Activated CD8-positive, alpha-beta T cell treated with anti-CD3 and anti-CD28 coated beads, Interleukin-2, amount 10 ng/mL, durations not matched to agents 7 days and 5 days (primary cell): ENCODE data around the gene PRR11. TPM values are rescaled to one million over a fixed set of nuclear protein-coding genes. Genes with fewer than 3 reads are reported as not detected.

Experiments
- ATAC-seq: fragments of 150-1000 bp; cut with Tn5 transposase; one replicate; pipeline ENCODE4 v1.10.0; 2021; ENCODE audit warnings: moderate library complexity
- CTCF ChIA-PET: fragments of 350-600 bp; sonication (Branson Sonifier 250); formaldehyde crosslinking; loops from one replicate; lab custom pipeline; 2021; ENCODE audit warnings: antibody characterized with exemption; lab: Charles Lee
- POLR2A ChIA-PET: fragments of 350-600 bp; sonication (Branson Sonifier 250); formaldehyde crosslinking; loops from one replicate; lab custom pipeline; 2021; ENCODE audit warnings: antibody characterized with exemption; lab: Charles Lee
- DNase-seq: peaks from one replicate; pipeline ENCODE4 v3.0.0-alpha.2; 2020
- H3K27ac Mint-ChIP-seq: one replicate; pipeline ENCODE4 v1.8.0; 2021; ENCODE audit warnings: mild to moderate bottlenecking, mixed read lengths
- H3K27me3 Mint-ChIP-seq: one replicate; pipeline ENCODE4 v1.8.0; 2021; ENCODE audit warnings: low read depth, mixed read lengths
- H3K36me3 Mint-ChIP-seq: one replicate; pipeline ENCODE4 v1.8.0; 2021; ENCODE audit warnings: low read depth, mixed read lengths
- H3K4me1 Mint-ChIP-seq: one replicate; pipeline ENCODE4 v1.8.0; 2021; ENCODE audit warnings: low read depth, mixed read lengths
- H3K4me3 Mint-ChIP-seq: one replicate; pipeline ENCODE4 v1.8.0; 2021; ENCODE audit warnings: mild to moderate bottlenecking, mixed read lengths
- H3K9me3 Mint-ChIP-seq: one replicate; pipeline ENCODE4 v1.8.0; 2022; ENCODE audit warnings: mixed read lengths; ENCODE audit not compliant: insufficient read depth
- total RNA-seq, 2 experiments: library from RNA; stranded (reverse); gene quantifications; one replicate each; pipeline ENCODE4 v1.2.3, GENCODE V29; 2021

The PRR11 gene
- 10 to 100 TPM; 91.9 to 92.1 TPM for total RNA-seq

DNA sequence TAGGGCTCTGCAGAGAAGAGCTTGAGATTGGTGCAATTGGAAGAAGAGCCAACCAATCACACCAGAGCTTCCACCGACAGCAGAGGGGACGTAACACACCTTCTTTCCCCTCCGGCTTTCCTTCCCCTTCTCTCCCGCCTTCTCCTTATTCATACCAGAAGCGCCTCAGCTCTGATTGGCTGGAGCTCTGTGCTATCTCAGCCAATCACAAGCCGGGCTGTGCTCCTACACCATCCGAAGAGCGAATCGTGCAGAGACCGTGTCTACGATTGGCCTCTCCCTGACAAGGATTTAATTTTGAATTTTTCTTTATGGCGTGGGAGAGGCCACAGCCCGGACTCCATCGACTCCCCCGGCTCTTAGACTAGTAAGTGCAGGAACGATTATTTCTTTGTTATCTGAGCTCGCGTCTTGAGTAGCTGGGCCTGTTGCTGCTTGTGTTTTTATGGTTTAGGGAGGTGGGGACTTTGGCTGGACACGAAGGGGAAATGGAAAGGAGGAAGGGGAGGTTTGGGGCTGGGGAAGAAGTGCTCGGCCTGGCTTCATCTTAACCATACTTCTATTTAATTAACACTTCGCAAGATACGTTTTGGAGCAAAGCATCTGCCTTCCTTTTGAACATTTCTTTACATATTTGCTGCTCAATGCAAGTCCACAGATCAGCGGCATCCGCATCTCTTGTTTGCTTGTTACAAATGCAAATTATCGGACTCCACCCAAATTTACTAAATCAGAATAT lies at the start of gene PRR11:
Gene PRR11 (plus strand): TSS at position 308 of the 739 bp plus-strand sequence. CDS start 14,007 bp downstream, outside the sequence.
- CTCF ChIA-PET = interaction anchor here (0.8 to 1.7 kb wide), 3 partner anchors 9 to 47 kb away, joined by 3 to 6 read pairs (median 3); no protein-coding TSS in a partner anchor
- ATAC-seq (peak; percentile 88), DNase-seq (peak; percentile 98)
- Mint-ChIP-seq H3K27me3 (no peaks in the 10 kb centered on the region), H3K36me3 (peaks cover 46% of the 10 kb centered on the region), H3K27ac (no peak within 1 kb of the TSS), H3K9me3 (no peaks in the 10 kb centered on the region), H3K4me1 (peaks cover 59% of the 10 kb centered on the region), H3K4me3 (no peak within 1 kb of the TSS)
- POLR2A ChIA-PET = interaction anchor here (0.6 to 5.2 kb wide), 11 partner anchors 10 to 816 kb away, joined by 3 to 48 read pairs (median 3); partner anchors contain the start of genes CLTC and TRIM37

DNA sequence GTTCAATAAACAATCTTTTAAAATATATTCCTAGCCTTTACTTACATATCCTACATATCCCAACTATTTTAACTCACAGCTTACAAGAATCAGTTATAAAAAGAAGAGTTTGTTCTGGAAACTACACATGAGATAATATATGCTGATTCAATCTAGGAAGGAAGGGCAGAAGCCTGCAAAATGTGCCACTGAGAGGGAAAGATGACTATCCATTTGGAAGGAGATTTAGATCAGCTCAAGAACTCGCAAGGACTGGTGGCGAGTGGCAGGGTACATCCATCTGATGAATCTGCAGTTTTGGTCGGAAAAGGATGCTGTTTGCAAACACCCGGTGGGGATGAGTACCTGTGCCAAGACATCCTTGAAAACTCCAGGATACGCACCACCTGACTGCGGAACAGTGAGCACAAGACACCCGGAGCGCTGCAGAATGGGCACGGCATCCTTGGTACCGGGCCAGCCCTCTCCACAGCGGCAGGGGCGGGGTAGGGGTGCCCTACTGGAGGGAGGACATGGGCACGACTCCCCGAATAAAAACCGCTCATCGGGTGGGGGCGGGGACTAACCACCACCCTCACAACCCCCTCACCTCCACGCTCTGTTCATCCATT lies 49.6 kb upstream of the PRR11 start:
- ChIA-PET CTCF (interaction anchor here (1.5 kb wide), 2 partner anchors 44 to 46 kb away, joined by 4 to 5 read pairs; no protein-coding TSS in a partner anchor), POLR2A (interaction anchor here (0.6 to 3.3 kb wide), 8 partner anchors 8 to 1117 kb away, joined by 3 to 48 read pairs (median 4); partner anchors contain the start of genes PRR11, SKA2 and VEZF1)
- Mint-ChIP-seq H3K27ac (peak overlapping the region; percentile 95), H3K4me3 (peak overlapping the region; percentile 97), H3K4me1 (peaks cover 48% of the 10 kb centered on the region), H3K36me3 (peaks cover 34% of the 10 kb centered on the region), H3K27me3 (no peaks in the 10 kb centered on the region), H3K9me3 (no peaks in the 10 kb centered on the region)
- ATAC-seq (peak; percentile 47), DNase-seq (peak; percentile 80)

- peaks cover 37% of the 10 kb centered on the region for H3K36me3 Mint-ChIP-seq
- DNase-seq (peak; percentile 99), ATAC-seq (peak; percentile 98)
- no peaks in the 10 kb centered on the region for H3K27me3 Mint-ChIP-seq
- peak within 1 kb of the TSS; percentile 97 for H3K4me3 Mint-ChIP-seq
- CTCF ChIA-PET = interaction anchor here (0.7 to 1.5 kb wide), 4 partner anchors 18 to 414 kb away, joined by 3 to 5 read pairs (median 4); no protein-coding TSS in a partner anchor
- H3K9me3 Mint-ChIP-seq = no peaks in the 10 kb centered on the region
- peak within 1 kb of the TSS; percentile 95 for H3K27ac Mint-ChIP-seq
- peaks cover 51% of the 10 kb centered on the region for H3K4me1 Mint-ChIP-seq
- POLR2A ChIA-PET = interaction anchor here (0.7 to 3.3 kb wide), 10 partner anchors 8 to 1118 kb away, joined by 3 to 48 read pairs (median 4); partner anchors contain the start of genes PRR11, RAD51C, SKA2 and VEZF1
Measured at GRCh38 chr17:59106463-59107305, 48.9 kb upstream of the PRR11 start, which contains the start of gene TRIM37. TSS of gene TRIM37 (minus strand) at chr17:59106880. CDS start at chr17:59106461, 419 bp downstream.

DNA sequence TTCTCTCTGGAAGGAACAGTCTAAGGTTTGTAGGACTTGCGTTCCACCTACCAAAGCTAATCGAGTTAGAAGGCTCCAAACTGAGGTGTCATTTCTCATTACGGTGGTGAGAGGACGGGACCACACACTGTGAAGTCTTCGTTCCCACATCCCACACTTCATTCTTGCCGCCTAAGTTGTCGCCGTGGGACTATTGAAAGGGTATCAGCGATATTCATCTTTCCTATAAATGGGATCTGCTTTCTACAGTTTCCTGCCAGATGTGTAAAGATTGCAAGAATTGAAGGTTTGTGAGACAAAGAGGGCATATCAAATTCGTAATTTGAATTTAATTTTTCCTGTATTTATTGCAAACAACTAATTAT lies 48.3 kb upstream of the PRR11 start:
- DNase-seq = no peak
- peaks cover 52% of the 10 kb centered on the region for H3K4me1 Mint-ChIP-seq
- POLR2A ChIA-PET = interaction anchor here (0.9 to 3.3 kb wide), 8 partner anchors 11 to 1119 kb away, joined by 3 to 48 read pairs (median 6); partner anchors contain the start of genes PRR11, RAD51C, SKA2 and VEZF1
- no peak for ATAC-seq
- H3K9me3 Mint-ChIP-seq = no peaks in the 10 kb centered on the region
- no peaks in the 10 kb centered on the region for H3K27me3 Mint-ChIP-seq
- peak overlapping the region; percentile 97 for H3K4me3 Mint-ChIP-seq
- H3K27ac Mint-ChIP-seq = peak overlapping the region; percentile 95
- H3K36me3 Mint-ChIP-seq = peaks cover 41% of the 10 kb centered on the region
- CTCF ChIA-PET = interaction anchor here (0.7 to 1.5 kb wide), 4 partner anchors 17 to 414 kb away, joined by 3 to 5 read pairs (median 4); no protein-coding TSS in a partner anchor

DNA sequence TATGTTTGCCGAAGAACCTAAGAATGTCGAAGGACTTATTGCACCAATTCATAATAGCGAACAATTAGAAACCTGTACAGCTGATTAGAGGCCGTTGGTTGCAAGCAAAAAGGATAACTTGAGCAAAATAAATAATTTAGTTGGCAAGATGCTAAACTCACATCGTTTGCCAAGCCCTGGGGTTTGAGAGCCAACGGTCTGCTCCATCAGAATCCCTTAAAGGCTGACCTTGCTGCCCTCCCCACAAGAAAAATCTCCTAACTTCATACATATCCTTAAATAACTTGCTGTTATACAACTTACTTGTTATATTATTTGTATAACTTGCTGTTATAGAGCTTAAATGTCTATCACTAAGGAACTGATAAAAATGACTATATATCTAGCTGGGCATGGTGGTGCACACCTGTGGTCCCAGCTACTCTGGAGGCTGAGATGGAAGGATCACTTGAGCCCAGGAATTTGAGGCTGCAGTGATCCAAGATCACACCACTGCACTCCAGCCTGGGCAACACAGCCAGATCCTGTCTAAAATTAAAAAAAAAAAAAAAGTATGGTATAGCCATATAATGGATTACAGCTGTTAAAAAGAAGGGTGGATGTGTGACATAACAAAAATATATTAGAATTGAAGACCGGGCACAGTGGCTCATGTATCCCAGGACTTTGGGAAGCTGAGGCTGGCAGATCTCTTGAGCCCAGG lies 47.0 kb upstream of the PRR11 start:
- Mint-ChIP-seq H3K4me3 (peak overlapping the region; percentile 97), H3K4me1 (peaks cover 52% of the 10 kb centered on the region), H3K36me3 (peaks cover 36% of the 10 kb centered on the region), H3K27me3 (no peaks in the 10 kb centered on the region), H3K27ac (no peak overlapping the region), H3K9me3 (no peaks in the 10 kb centered on the region)
- ATAC-seq (no peak), DNase-seq (no peak)
- ChIA-PET POLR2A (interaction anchor here (2.8 to 3.3 kb wide), 2 partner anchors 47 to 477 kb away, joined by 15 to 48 read pairs; partner anchors contain the start of genes PRR11 and SKA2), CTCF (interaction anchor here (1.0 to 1.3 kb wide), 3 partner anchors 13 to 76 kb away, joined by 3 to 5 read pairs (median 4); partner anchors contain the start of gene SKA2)

GRCh38 chr17:59110973-59111372 lies 44.6 kb upstream of the PRR11 start:
- Mint-ChIP-seq H3K36me3 (peaks cover 43% of the 10 kb centered on the region), H3K9me3 (no peaks in the 10 kb centered on the region), H3K4me3 (no peak overlapping the region), H3K27me3 (no peaks in the 10 kb centered on the region), H3K27ac (no peak overlapping the region), H3K4me1 (peaks cover 34% of the 10 kb centered on the region)
- ChIA-PET POLR2A (no interaction called here), CTCF (interaction anchor here (0.9 kb wide), 1 partner anchor 109 kb away, joined by 3 read pairs; the partner anchor contains the start of gene GDPD1)
- DNase-seq (no peak), ATAC-seq (no peak)

DNA sequence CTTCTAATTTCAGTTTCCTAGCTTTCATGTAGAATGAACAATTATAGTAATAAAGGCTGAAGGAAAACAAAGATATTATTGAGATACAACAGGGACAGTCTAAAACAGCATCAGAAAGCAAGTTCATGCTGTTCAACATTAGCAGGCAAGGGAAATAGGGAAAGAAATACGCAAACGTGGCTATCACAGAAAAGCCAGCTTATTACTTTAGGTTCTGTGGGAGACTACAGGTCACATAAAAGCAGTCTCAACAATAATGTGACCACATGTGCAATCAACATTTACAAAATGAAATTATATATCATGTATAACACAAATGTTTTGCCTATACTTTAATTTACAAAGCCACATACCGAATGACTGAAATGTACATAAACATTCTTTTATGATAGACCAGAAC lies 44.0 kb upstream of the PRR11 start:
- Mint-ChIP-seq H3K36me3 (peaks cover 43% of the 10 kb centered on the region), H3K4me3 (no peak overlapping the region), H3K27ac (no peak overlapping the region), H3K4me1 (peaks cover 34% of the 10 kb centered on the region), H3K9me3 (no peaks in the 10 kb centered on the region), H3K27me3 (no peaks in the 10 kb centered on the region)
- POLR2A ChIA-PET = no interaction called here
- ATAC-seq (no peak), DNase-seq (no peak)
- CTCF ChIA-PET = no interaction called here

DNA sequence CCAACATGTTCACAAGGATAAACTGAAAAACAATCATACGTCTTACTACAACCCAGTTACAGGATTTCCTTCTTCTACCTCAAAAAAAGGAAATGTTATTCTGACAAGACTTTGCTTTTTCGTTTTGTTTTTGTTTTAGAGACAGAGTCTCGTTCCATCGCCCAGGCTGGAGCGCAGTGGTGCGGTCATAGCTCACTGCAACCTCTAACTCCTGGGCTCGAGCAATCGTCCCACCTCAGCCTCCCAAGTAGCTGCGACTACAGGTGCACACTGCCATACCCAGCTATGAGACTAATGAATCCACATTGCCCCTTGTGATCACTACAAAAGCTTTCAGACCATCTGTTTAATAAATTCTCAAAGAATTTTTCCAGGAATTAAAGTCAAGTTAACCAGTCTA lies 40.1 kb upstream of the PRR11 start:
- H3K27ac Mint-ChIP-seq = no peak overlapping the region
- ChIA-PET CTCF (interaction anchor here (1.3 kb wide), 1 partner anchor 11 kb away, joined by 5 read pairs; no protein-coding TSS in a partner anchor), POLR2A (no interaction called here)
- ATAC-seq (no peak), DNase-seq (no peak)
- H3K4me1 Mint-ChIP-seq = peaks cover 7% of the 10 kb centered on the region
- no peaks in the 10 kb centered on the region for H3K9me3 Mint-ChIP-seq
- no peaks in the 10 kb centered on the region for H3K27me3 Mint-ChIP-seq
- H3K36me3 Mint-ChIP-seq = peaks cover 39% of the 10 kb centered on the region
- H3K4me3 Mint-ChIP-seq = no peak overlapping the region

DNA sequence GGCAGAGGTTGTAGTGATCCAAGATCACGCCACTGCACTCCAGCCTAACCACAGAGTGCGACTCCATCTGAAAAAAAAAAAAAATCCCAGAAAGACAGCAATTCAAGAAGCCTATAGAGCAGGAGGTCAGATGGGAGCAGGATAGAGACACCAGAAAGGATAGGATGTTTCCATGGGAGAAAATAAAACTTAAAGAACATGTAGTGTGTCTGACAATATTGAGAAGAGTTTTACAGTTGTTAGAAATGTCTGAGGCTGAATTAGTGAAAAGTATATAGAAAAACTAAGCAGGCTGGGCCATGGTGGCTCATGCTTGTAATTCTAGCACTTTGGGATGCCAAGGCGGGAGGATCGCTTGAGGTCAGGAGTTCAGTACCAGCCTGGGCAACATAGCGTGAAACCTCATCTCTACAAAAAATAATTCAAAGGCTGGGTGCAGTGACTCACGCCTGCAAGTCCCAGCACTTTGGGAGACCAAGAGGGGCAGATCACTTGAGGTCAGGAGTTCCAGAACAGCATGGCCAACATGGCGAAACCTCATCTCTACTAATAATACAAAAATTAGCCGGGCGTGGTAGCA lies 33.6 kb upstream of the PRR11 start:
- ChIA-PET POLR2A (no interaction called here), CTCF (no interaction called here)
- H3K27me3 Mint-ChIP-seq = no peaks in the 10 kb centered on the region
- H3K4me1 Mint-ChIP-seq = peaks cover 1% of the 10 kb centered on the region
- H3K9me3 Mint-ChIP-seq = no peaks in the 10 kb centered on the region
- H3K4me3 Mint-ChIP-seq = no peak overlapping the region
- H3K36me3 Mint-ChIP-seq = peaks cover 41% of the 10 kb centered on the region
- ATAC-seq = no peak
- H3K27ac Mint-ChIP-seq = no peak overlapping the region
- no peak for DNase-seq

DNA sequence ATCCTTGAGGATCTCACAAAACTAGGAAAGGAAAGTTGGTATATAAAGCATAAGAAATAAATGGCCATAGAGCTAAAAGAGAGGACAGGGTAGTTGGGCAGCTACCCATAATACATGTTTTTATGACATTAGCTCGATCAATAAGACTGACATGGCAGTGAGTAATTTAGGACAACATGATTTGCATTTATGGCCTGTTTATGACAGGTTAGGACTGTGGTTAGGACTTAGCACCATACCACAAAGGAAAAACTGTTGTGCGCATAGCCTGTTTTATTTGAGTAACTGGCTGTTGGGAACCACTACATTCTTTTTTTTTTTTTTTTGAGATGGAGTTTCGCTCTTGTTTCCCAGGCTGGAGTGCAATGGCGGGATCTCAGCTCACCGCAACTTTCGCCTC lies 30.9 kb upstream of the PRR11 start:
- H3K4me1 Mint-ChIP-seq = peaks cover 1% of the 10 kb centered on the region
- no peaks in the 10 kb centered on the region for H3K27me3 Mint-ChIP-seq
- ChIA-PET CTCF (interaction anchor here (1.0 kb wide), 1 partner anchor 18 kb away, joined by 3 read pairs; the partner anchor contains the start of gene TRIM37), POLR2A (interaction anchor here (0.7 to 0.9 kb wide), 2 partner anchors 86 to 635 kb away, joined by 3 to 5 read pairs; partner anchors contain the start of gene SMG8)
- no peaks in the 10 kb centered on the region for H3K9me3 Mint-ChIP-seq
- ATAC-seq (no peak), DNase-seq (no peak)
- H3K36me3 Mint-ChIP-seq = peaks cover 38% of the 10 kb centered on the region
- no peak overlapping the region for H3K4me3 Mint-ChIP-seq
- H3K27ac Mint-ChIP-seq = peak overlapping the region; percentile 54
